Osteocyte (in vitro differentiated cells): ENCODE data around the gene ATF4. TPM values are rescaled to one million over a fixed set of nuclear protein-coding genes. Genes with fewer than 3 reads are reported as not detected.

Experiments
- DNase-seq: peaks from one replicate; pipeline ENCODE4 v3.0.0; 2021; ENCODE audit warnings: mixed read lengths; ENCODE audit not compliant: unreplicated experiment; ENCODE audit errors: extremely low spot score
- H3K27ac Mint-ChIP-seq: one replicate; pipeline ENCODE4 v1.8.0; 2021; ENCODE audit warnings: mild to moderate bottlenecking, mixed read lengths; ENCODE audit not compliant: unreplicated experiment
- H3K27me3 Mint-ChIP-seq: one replicate; pipeline ENCODE4 v1.8.0; 2021; ENCODE audit warnings: mixed read lengths; ENCODE audit not compliant: unreplicated experiment
- H3K36me3 Mint-ChIP-seq: one replicate; pipeline ENCODE4 v1.8.0; 2021; ENCODE audit warnings: mixed read lengths; ENCODE audit not compliant: unreplicated experiment
- H3K4me1 Mint-ChIP-seq: one replicate; pipeline ENCODE4 v1.8.0; 2021; ENCODE audit warnings: mixed read lengths; ENCODE audit not compliant: unreplicated experiment
- H3K4me3 Mint-ChIP-seq: one replicate; pipeline ENCODE4 v1.8.0; 2021; ENCODE audit warnings: mild to moderate bottlenecking, moderate library complexity, mixed read lengths; ENCODE audit not compliant: unreplicated experiment
- H3K9me3 Mint-ChIP-seq: one replicate; pipeline ENCODE4 v1.8.0; 2021; ENCODE audit warnings: mixed read lengths; ENCODE audit not compliant: unreplicated experiment
- total RNA-seq: library from RNA; stranded (reverse); gene quantifications from 2 replicates; pipeline ENCODE4 v1.2.1, GENCODE V29; 2021
- TF ChIP-seq, protein P1 (sequence below): fragments of 200-600 bp; sonication (generic); IDR thresholded peaks from 2 replicates; pipeline ENCODE4 v1.5.0; 2021; ENCODE audit warnings: antibody characterized with exemption, mild to moderate bottlenecking, moderate library complexity

ATF4 gene
- total RNA-seq, 1 donor from 2014 or later: 408 TPM

GRCh38 chr22:39524753-39525657 is 4.6 kb downstream of the ATF4 start:
- Mint-ChIP-seq H3K27me3 (no peaks in the 10 kb centered on the region), H3K27ac (peak overlapping the region; percentile 76), H3K9me3 (no peaks in the 10 kb centered on the region), H3K4me3 (no peak overlapping the region), H3K4me1 (peaks cover 70% of the 10 kb centered on the region), H3K36me3 (peaks cover 43% of the 10 kb centered on the region)
- TF ChIP-seq, protein P1, sequence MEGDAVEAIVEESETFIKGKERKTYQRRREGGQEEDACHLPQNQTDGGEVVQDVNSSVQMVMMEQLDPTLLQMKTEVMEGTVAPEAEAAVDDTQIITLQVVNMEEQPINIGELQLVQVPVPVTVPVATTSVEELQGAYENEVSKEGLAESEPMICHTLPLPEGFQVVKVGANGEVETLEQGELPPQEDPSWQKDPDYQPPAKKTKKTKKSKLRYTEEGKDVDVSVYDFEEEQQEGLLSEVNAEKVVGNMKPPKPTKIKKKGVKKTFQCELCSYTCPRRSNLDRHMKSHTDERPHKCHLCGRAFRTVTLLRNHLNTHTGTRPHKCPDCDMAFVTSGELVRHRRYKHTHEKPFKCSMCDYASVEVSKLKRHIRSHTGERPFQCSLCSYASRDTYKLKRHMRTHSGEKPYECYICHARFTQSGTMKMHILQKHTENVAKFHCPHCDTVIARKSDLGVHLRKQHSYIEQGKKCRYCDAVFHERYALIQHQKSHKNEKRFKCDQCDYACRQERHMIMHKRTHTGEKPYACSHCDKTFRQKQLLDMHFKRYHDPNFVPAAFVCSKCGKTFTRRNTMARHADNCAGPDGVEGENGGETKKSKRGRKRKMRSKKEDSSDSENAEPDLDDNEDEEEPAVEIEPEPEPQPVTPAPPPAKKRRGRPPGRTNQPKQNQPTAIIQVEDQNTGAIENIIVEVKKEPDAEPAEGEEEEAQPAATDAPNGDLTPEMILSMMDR: no peak
- DNase-seq: no peak

DNA sequence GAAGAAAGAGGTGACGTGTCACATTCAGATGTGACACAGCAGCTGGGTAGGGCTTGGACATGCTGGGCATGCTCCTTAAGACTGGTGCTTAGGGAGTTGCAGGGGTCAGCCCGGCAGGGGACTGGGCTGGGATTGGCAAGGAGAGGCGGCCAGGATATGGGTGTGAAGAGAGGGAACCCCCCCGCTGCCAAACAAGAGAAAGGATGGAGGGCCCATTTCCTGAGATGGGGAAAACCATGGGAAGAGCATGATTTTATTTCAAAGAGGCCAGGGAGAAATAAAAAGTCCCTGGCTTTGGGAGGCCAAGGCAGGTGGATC is 5.3 kb downstream of the ATF4 start:
- peaks cover 42% of the 10 kb centered on the region for H3K36me3 Mint-ChIP-seq
- peaks cover 76% of the 10 kb centered on the region for H3K4me1 Mint-ChIP-seq
- TF ChIP-seq, protein P1: no peak
- no peak for DNase-seq
- no peaks in the 10 kb centered on the region for H3K9me3 Mint-ChIP-seq
- no peaks in the 10 kb centered on the region for H3K27me3 Mint-ChIP-seq
- no peak overlapping the region for H3K4me3 Mint-ChIP-seq
- H3K27ac Mint-ChIP-seq: peak overlapping the region; percentile 76

DNA sequence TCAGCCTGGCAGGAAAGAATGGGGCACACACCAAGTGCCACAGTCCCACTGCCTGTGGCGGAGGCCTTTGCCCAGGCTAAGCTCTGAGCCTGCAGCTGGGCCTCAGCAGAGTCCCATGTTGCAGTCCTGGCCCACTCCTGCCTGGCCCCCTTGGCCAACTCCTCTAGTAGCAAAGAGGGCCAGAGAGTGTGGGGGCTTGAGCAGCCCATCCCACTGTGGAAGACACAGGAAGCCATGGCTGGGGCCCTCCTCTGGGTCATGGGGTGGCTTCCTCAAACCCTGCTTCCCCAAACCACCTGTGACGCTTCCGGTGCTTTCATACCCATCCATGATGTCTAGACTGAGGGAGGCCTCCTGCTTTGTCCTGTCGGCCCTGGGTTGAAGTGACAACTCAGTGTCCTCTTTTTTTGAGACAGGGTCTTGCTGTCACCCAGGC is 6.4 kb downstream of the ATF4 start:
- Mint-ChIP-seq H3K4me1 (peaks cover 79% of the 10 kb centered on the region), H3K9me3 (no peaks in the 10 kb centered on the region), H3K4me3 (no peak overlapping the region), H3K27ac (peak overlapping the region; percentile 52), H3K36me3 (peaks cover 34% of the 10 kb centered on the region), H3K27me3 (no peaks in the 10 kb centered on the region)
- TF ChIP-seq, protein P1: no peak
- no peak for DNase-seq

DNA sequence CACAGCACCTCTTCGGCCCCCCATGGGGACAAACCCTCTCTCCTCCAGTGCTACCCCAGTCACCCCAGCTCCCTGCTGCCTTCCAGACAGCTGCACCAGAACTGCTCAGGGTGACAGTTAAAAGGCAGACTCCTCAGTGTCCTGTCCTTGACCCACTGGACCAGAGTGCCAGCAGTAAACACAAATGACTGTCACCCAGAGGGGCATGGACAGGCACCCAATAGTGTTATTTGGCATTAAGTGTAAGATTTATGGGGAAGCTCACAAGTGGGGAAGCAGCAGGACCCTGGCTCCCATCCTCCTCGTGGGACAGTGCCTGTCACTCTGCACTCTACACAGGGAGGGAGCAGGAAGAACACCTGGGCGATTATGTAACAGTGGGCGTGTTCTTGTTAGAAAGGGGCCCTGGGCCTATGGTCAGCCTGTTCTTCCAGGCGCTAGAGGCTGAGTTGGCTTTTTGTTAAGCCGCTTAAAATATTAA is 7.2 kb downstream of the ATF4 start:
- H3K36me3 Mint-ChIP-seq: peaks cover 26% of the 10 kb centered on the region
- no peaks in the 10 kb centered on the region for H3K9me3 Mint-ChIP-seq
- peaks cover 76% of the 10 kb centered on the region for H3K4me1 Mint-ChIP-seq
- H3K4me3 Mint-ChIP-seq: no peak overlapping the region
- DNase-seq: no peak
- H3K27me3 Mint-ChIP-seq: no peaks in the 10 kb centered on the region
- TF ChIP-seq, protein P1: no peak
- H3K27ac Mint-ChIP-seq: peak overlapping the region; percentile 81

DNA sequence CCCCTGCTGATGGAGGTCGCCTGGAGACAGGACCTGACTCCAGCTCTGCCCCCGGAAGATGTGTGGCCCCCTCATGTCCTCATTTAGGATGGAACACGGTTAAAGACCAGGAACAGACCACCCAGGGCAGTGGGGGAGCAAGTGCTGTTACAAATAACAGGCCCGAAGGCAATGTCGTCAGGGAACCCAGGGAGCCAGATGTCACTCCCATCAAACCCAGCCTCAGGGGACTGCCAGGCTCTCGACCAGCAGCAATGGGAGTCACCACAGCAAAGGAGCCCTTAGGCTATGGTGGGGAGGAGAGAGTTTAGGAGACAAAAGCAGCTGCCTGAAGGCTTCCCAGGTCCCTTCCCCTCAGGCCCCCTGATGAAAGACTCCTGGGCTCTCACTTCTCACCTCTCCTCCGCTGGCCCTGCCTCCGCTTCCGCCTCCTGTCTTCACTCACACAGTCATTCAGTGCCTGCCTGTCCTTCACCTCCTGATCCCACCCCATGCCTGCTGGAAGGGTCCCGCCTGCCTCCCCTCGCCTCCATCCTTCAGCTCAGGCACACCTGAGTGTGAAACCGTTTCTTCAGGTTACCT is 7.8 kb downstream of the ATF4 start:
- Mint-ChIP-seq H3K36me3 (peaks cover 20% of the 10 kb centered on the region), H3K4me1 (peaks cover 71% of the 10 kb centered on the region), H3K9me3 (no peaks in the 10 kb centered on the region), H3K27ac (peak overlapping the region; percentile 81), H3K27me3 (no peaks in the 10 kb centered on the region), H3K4me3 (no peak overlapping the region)
- TF ChIP-seq, protein P1: no peak
- DNase-seq: no peak
